Activated naive CD8-positive, alpha-beta T cell treated with anti-CD3 and anti-CD28 coated beads for 36 hours (primary cell): ENCODE measurements around the gene SOX8. TPM values are rescaled to one million over a fixed set of nuclear protein-coding genes. Genes with fewer than 3 reads are reported as not detected.

Experiments used
- DNase-seq: peaks from one replicate; pipeline ENCODE4 v3.0.0; 2021
- H3K27ac Mint-ChIP-seq: one replicate; pipeline ENCODE4 v1.8.0; 2022; ENCODE audit warnings: mild to moderate bottlenecking, moderate library complexity, mixed read lengths
- H3K27me3 Mint-ChIP-seq: one replicate; pipeline ENCODE4 v1.8.0; 2022; ENCODE audit warnings: mild to moderate bottlenecking, mixed read lengths
- H3K36me3 Mint-ChIP-seq: one replicate; pipeline ENCODE4 v1.8.0; 2021; ENCODE audit warnings: mild to moderate bottlenecking, mixed read lengths
- H3K4me1 Mint-ChIP-seq: one replicate; pipeline ENCODE4 v1.8.0; 2021; ENCODE audit warnings: mixed read lengths
- H3K4me3 Mint-ChIP-seq: one replicate; pipeline ENCODE4 v1.8.0; 2022; ENCODE audit warnings: mild to moderate bottlenecking, moderate library complexity, mixed read lengths
- H3K9me3 Mint-ChIP-seq: one replicate; pipeline ENCODE4 v1.8.0; 2022; ENCODE audit warnings: mixed read lengths
- total RNA-seq, 2 experiments: library from RNA; stranded (reverse); gene quantifications; one replicate each; pipeline ENCODE4 v1.2.3, GENCODE V29; 2021

Gene SOX8
- under 1 TPM; 0.42 to 0.58 TPM for total RNA-seq

DNA sequence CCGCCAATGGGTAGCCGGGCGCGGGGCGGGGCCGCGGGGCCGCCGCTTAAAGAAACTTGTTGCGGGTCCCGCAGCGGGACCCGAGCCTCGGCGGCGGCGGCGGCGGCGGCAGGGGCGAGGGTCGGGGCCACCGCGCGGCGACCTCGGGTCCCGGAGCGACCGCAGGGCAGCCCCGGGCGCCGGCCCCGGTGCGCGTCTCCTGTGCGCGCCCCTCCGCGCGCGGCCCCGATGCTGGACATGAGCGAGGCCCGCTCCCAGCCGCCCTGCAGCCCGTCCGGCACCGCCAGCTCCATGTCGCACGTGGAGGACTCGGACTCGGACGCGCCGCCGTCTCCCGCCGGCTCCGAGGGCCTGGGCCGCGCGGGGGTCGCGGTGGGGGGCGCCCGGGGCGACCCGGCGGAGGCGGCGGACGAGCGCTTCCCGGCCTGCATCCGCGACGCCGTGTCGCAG, at the start of gene SOX8:
SOX8 (plus strand) TSS at position 76 of the 450 bp plus-strand sequence; CDS start at position 229, 153 bp downstream.
- Mint-ChIP-seq H3K9me3 (no peaks in the 10 kb centered on the region), H3K27ac (no peak within 1 kb of the TSS), H3K36me3 (no peaks in the 10 kb centered on the region), H3K27me3 (peaks cover 9% of the 10 kb centered on the region), H3K4me1 (peaks cover 6% of the 10 kb centered on the region), H3K4me3 (peak within 1 kb of the TSS; percentile 80)
- no peak for DNase-seq

DNA sequence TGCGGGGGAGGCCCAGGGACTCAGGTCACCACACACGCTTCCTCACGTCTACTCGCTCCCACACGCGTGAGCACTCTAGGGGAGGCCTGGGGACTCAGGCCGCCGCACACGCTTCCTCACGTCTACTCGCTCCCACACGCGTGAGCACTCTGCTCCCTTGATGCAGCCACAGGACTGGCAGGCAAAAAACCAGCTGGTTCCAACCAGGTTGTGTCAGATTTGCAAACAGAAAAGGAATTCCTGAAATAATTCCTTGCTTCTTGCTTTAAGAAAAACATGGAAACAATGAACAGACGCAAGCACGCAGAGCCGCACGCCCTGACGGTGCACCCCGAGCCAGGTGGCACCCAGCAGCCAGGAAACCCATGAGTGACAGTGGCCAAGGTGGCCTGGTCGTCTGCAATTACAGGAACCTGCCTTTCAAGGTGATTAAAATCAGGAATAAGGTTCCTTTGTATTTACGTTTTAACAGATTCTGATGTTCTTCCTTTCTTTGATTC, 48.7 kb upstream of the SOX8 start:
- Mint-ChIP-seq H3K36me3 (no peaks in the 10 kb centered on the region), H3K4me1 (peaks cover 7% of the 10 kb centered on the region), H3K27ac (no peak overlapping the region), H3K27me3 (no peaks in the 10 kb centered on the region), H3K4me3 (no peak overlapping the region), H3K9me3 (no peaks in the 10 kb centered on the region)
- no peak for DNase-seq

DNA sequence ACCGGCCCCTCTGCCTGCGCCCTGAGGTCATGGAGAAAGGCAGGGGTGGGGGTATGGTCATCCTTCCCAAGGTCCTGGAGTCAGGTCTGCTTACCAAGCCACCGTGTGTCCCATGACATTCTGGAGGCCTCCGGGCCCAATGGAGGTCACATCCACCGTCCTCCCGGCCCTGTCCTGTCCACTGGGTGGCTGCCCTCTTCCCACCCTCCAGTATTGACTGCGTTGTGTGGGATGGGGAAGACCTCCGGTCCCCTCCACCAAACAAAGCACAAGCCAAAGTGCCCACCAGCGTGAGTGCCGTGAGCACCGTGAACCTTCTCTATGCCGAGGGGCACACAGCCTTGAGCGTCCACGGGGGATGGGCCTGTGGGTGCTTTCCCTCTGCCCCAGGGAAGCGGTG, 48.0 kb upstream of the SOX8 start:
- H3K4me1 Mint-ChIP-seq: peaks cover 7% of the 10 kb centered on the region
- H3K27ac Mint-ChIP-seq: no peak overlapping the region
- no peak for DNase-seq
- H3K4me3 Mint-ChIP-seq: no peak overlapping the region
- no peaks in the 10 kb centered on the region for H3K27me3 Mint-ChIP-seq
- no peaks in the 10 kb centered on the region for H3K9me3 Mint-ChIP-seq
- H3K36me3 Mint-ChIP-seq: no peaks in the 10 kb centered on the region

DNA sequence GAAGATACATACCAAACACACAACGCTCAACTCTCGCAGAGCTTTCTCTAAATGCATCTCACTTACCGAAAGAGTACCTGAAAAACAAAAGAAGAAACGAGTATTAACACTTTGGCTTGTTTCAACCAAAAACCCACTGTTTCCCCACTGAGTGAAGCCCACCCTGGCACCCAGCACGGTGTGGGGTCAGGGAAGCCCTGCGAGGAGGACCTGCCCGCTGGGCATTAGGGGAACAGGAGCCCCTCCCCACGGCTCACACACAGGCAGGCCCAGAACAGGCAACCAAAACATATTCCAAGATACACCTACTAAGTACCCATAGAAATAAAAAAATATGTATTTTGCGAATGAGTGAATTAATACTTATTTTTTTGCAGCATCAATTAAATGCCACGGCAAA, 47.4 kb upstream of the SOX8 start:
- Mint-ChIP-seq H3K27me3 (no peaks in the 10 kb centered on the region), H3K4me3 (no peak overlapping the region), H3K4me1 (peaks cover 7% of the 10 kb centered on the region), H3K36me3 (peaks cover 4% of the 10 kb centered on the region), H3K9me3 (no peaks in the 10 kb centered on the region), H3K27ac (no peak overlapping the region)
- no peak for DNase-seq

DNA sequence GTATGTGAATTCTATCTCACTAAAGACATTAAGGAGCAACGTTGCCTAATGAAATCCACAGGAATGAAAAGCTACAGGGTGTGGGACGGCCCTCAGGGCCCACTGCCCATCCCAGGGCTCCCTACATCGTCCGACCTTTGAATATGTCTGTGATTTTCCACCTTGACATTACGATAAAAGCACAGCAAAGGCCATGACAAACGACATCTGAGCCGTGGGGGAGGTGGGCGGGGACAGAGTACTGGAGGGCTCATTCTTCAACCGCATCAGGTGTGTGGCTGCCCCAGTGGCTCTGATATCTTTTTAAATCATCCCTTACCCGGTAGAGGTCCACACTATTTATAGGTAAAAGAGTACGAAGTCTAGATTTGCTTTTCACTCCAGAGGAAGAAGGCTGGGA, 45.9 kb upstream of the SOX8 start:
- Mint-ChIP-seq H3K27me3 (no peaks in the 10 kb centered on the region), H3K4me3 (no peak overlapping the region), H3K36me3 (peaks cover 11% of the 10 kb centered on the region), H3K9me3 (peaks cover under 1% of the 10 kb centered on the region), H3K4me1 (peaks cover 7% of the 10 kb centered on the region), H3K27ac (peak overlapping the region; percentile 52)
- DNase-seq: no peak

DNA sequence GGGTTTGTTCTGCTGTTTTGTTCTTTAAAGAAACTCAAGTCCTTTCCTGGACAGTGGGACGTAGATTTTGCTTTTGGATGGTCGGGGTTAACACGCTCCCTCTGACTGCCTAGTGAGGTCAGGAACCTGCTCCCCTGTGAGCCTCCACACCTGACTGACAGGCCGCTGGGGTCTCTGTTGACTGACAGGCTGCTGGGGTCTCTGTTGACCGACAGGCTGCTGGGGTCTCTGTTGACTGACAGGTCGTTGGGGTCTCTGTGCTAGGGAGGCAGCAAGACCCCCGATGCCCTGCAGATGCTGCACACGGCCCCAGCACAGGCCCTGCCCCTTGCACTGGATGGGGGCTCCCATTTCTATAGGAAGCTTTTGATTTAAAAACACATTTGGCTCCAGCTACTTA, 44.3 kb upstream of the SOX8 start:
- H3K27ac Mint-ChIP-seq: no peak overlapping the region
- H3K36me3 Mint-ChIP-seq: peaks cover 27% of the 10 kb centered on the region
- no peaks in the 10 kb centered on the region for H3K27me3 Mint-ChIP-seq
- H3K4me3 Mint-ChIP-seq: no peak overlapping the region
- peaks cover 7% of the 10 kb centered on the region for H3K4me1 Mint-ChIP-seq
- no peak for DNase-seq
- H3K9me3 Mint-ChIP-seq: peaks cover 15% of the 10 kb centered on the region

DNA sequence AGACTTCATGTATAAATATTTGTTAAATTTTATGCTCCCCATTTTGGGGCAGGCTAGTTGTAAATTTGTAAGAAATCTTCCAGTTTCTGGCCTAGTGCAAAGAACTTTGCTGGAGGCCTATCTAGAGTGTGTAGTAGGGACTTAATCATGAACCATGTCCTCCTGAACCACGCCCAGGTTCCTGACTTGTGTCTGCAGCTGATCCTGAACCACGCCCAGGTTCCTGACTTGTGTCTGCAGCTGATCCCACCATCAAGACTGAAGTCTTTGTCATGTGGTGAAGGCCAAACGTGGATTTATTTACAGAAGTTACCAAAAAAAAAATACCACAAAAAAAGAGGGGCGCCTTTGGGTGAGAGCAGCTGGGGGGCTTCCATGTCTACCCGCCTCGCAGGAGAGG, 43.8 kb upstream of the SOX8 start:
- Mint-ChIP-seq H3K9me3 (peaks cover 19% of the 10 kb centered on the region), H3K36me3 (peaks cover 32% of the 10 kb centered on the region), H3K4me3 (no peak overlapping the region), H3K4me1 (peaks cover 7% of the 10 kb centered on the region), H3K27ac (no peak overlapping the region), H3K27me3 (no peaks in the 10 kb centered on the region)
- DNase-seq: no peak

DNA sequence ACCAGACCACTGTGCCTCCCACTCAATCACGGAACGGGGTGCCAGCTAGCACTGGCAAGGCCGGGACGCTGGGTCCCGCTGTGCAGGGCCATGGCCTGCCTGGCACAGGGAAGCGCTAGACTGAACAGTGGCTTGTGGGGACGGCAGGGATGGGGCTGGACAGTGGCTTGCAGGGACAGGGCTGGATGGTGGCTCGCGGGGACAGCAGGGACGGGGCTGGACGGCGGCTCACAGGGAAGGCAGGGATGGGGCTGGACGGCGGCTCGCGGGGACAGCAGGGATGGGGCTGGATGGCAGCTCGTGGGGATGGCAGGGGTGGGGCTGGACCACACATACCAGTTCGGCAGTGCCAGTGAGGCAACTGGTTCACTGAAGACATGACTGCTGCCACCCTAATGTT, 43.4 kb upstream of the SOX8 start:
- Mint-ChIP-seq H3K27ac (no peak overlapping the region), H3K9me3 (peaks cover 22% of the 10 kb centered on the region), H3K4me1 (peaks cover 7% of the 10 kb centered on the region), H3K4me3 (no peak overlapping the region), H3K36me3 (peaks cover 34% of the 10 kb centered on the region), H3K27me3 (no peaks in the 10 kb centered on the region)
- no peak for DNase-seq

DNA sequence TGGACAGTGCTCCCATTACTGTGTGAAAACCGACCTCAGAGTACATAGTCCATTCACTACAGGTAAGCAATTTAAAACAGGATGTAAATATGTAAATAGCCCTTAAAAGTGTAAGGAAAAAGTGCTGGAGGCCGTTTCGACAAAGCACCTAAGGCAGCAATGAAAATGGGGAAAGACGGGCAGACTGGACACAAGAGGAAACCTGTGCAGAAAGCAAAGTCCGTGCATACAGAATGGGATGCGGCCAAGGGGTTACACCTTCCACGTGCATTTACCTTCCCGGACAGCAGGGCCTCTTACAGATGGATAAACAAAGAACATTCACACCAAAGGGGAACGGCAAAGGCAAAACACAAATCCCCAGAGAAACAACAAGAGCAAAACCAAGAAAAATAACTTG, 42.8 kb upstream of the SOX8 start:
- DNase-seq: no peak
- H3K9me3 Mint-ChIP-seq: peaks cover 24% of the 10 kb centered on the region
- no peak overlapping the region for H3K4me3 Mint-ChIP-seq
- peaks cover 7% of the 10 kb centered on the region for H3K4me1 Mint-ChIP-seq
- H3K36me3 Mint-ChIP-seq: peaks cover 36% of the 10 kb centered on the region
- H3K27ac Mint-ChIP-seq: no peak overlapping the region
- H3K27me3 Mint-ChIP-seq: no peaks in the 10 kb centered on the region

DNA sequence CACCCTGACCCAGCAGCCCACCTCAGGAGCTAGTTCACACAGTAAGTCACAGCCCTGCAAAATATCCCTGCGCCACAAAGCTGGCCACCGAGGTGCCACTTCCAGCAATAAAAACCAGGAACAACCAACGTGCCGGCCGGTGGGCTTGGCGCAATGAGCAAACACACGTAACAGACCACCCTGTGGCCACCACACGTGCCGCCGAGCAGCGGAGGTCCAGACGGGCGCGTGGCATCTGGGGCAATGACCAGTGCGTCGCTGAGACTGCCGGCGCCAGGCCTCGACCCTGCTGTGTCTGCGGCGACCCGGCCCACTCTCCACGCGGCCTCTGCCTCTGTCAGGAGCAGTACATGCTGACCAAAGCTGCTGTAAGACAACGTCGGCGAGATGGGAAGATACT, 42.3 kb upstream of the SOX8 start:
- DNase-seq: no peak
- Mint-ChIP-seq H3K4me1 (peaks cover 7% of the 10 kb centered on the region), H3K36me3 (peaks cover 42% of the 10 kb centered on the region), H3K27ac (no peak overlapping the region), H3K9me3 (peaks cover 25% of the 10 kb centered on the region), H3K27me3 (no peaks in the 10 kb centered on the region), H3K4me3 (no peak overlapping the region)

DNA sequence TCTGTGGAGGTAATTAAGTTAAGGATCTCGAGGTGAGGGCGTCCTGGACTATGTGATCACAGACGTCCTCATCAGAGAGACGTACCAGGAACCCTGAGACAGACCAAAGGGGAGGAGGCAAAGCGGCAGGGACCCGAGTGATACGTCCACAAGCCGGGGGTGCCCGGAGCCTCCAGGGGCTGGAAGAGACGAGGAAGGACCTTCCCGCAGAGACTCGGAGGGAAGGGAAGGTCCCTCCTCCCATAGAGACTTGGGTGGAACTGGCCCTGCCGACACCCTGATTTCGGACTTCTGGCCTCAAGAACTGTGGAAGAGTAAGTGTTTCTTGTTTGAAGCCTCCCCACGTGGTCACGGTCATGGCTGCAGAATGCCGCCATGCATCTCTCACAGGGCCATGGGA, 41.6 kb upstream of the SOX8 start:
- DNase-seq: no peak
- Mint-ChIP-seq H3K4me1 (peaks cover 7% of the 10 kb centered on the region), H3K36me3 (peaks cover 47% of the 10 kb centered on the region), H3K4me3 (no peak overlapping the region), H3K27ac (no peak overlapping the region), H3K27me3 (no peaks in the 10 kb centered on the region), H3K9me3 (peaks cover 27% of the 10 kb centered on the region)

DNA sequence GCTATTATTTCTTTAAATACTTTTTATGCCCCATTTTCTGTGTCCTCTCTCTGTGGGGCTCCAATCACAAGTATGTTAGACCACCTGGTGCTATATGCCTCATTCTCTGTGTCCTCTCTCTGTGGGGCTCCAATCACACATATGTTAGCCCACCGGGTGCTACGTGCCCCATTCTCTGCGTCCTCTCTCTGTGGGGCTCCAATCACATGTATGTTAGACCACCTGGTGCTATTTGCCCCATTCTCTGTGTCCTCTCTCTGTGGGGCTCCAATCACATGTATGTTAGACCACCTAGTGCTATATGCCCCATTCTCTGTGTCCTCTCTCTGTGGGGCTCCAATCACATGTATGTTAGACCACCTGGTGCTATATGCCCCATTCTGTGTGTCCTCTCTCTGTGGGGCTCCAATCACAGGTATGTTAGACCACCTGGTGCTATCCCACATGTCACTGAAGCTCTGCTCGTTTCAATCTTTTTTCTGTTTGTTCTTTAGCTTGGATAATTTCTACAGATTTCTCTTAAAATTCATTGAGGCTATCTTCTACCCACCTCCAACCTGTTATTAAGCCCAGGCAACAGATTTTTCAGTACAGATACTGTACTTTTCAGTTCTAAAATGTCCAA, 39.0 kb upstream of the SOX8 start:
- H3K36me3 Mint-ChIP-seq: peaks cover 53% of the 10 kb centered on the region
- no peak overlapping the region for H3K27ac Mint-ChIP-seq
- no peaks in the 10 kb centered on the region for H3K4me1 Mint-ChIP-seq
- H3K4me3 Mint-ChIP-seq: no peak overlapping the region
- H3K9me3 Mint-ChIP-seq: peaks cover 27% of the 10 kb centered on the region
- no peak for DNase-seq
- no peaks in the 10 kb centered on the region for H3K27me3 Mint-ChIP-seq

DNA sequence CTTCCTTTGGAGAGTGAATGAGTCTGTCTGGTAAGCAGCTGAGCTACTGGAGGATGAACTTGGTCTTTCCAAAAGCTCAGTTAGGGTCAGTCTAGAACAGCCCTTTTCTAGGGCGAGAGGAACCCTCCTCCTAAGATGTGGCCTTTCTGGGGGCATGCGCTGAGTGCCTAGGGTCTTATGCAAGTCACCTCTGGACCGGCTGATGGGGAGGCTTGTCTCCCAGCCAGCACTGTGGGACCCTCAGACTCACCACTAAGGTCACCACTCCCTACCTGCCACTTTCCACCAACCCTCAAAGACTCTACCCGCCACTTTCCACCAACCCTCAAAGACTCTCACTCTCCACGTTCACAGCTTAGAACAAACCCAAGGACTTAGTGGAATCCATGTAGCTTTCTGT, 37.6 kb upstream of the SOX8 start:
- no peaks in the 10 kb centered on the region for H3K4me1 Mint-ChIP-seq
- H3K36me3 Mint-ChIP-seq: peaks cover 50% of the 10 kb centered on the region
- no peak overlapping the region for H3K27ac Mint-ChIP-seq
- no peak overlapping the region for H3K4me3 Mint-ChIP-seq
- H3K27me3 Mint-ChIP-seq: no peaks in the 10 kb centered on the region
- DNase-seq: no peak
- peaks cover 27% of the 10 kb centered on the region for H3K9me3 Mint-ChIP-seq

DNA sequence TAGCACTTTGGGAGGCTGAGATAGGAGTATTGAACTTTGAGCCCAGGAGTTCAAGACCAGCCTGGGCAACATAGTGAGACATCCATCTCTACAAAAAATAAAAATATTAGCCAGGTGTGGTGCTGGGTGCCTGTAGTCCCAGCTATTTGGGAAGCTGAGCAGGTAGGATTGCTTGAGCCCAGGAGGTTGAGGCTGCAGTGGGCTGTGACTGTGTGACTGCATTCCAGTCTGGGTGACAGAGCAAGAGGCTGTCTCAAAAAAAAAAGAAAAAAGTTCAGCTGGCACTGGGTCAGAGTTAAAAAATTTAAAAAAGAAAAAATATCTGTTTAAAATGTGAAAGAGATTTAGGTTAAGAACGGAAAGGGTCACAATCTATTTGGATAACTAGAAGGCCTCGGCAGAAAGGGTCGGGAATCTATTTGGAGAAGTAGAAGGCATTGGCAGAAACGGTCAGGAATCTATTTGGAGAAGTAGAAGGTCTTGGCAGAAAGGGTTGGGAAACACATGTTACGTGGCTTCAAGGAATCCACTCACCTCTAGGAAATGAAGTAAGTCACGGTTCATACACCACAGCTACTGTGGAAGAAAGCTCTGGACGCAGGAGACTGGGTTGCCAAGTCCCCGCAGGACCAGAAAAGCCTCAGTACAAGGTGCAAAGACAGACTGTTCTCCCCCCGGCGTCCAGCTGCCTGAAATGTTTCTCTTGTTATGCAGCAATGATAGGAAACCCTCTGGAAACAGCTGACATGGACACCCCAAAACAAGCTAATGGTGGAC, 36.1 kb upstream of the SOX8 start:
- Mint-ChIP-seq H3K27me3 (no peaks in the 10 kb centered on the region), H3K4me1 (no peaks in the 10 kb centered on the region), H3K36me3 (peaks cover 44% of the 10 kb centered on the region), H3K27ac (no peak overlapping the region), H3K9me3 (peaks cover 27% of the 10 kb centered on the region), H3K4me3 (no peak overlapping the region)
- no peak for DNase-seq

DNA sequence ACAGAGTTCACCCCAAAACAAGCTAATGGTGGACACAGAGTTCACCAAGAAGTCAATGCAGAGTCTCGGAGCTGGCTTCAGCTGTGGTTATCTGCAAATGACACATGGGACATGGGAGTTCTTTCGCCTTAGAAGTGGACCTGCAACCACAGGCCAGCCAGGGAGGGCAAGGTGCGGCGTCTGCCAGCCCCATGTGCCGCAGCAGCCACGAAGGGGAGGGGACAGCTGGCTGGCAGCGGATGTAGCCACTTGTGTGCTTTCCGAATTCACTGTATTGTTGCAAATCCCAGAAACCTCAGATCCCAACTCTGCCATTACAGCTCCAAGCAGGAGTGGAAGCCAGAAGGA, 35.5 kb upstream of the SOX8 start:
- Mint-ChIP-seq H3K9me3 (peaks cover 23% of the 10 kb centered on the region), H3K4me1 (no peaks in the 10 kb centered on the region), H3K4me3 (no peak overlapping the region), H3K27ac (no peak overlapping the region), H3K36me3 (peaks cover 39% of the 10 kb centered on the region), H3K27me3 (no peaks in the 10 kb centered on the region)
- no peak for DNase-seq
